Measurements from ENCODE around the gene PCK2. TPM values are rescaled to one million over a fixed set of nuclear protein-coding genes. Genes with fewer than 3 reads are reported as not detected.

The PCK2 gene
- total and polyA plus RNA-seq, 12 donors, result 0.75 to 7.3 (median 2.6) TPM

- intact Hi-C loops (cut with DNase I), result loop anchor here in 5 of 10 donors (1.0 to 10.0 kb wide), 5 partner anchors 50 to 124 kb away; partner anchors contain the start of gene DHRS4L2 (in 1 of the 5)
- Histone ChIP-seq H3K27ac (peak overlapping the region in 5 of 10 donors; percentile 6 to 77 (median 12)), H3K27me3 (no peaks in the 10 kb centered on the region), H3K4me3 (no peak overlapping the region), H3K9me3 (no peaks in the 10 kb centered on the region), H3K36me3 (peaks cover 0 to 9% (median 0%) of the 10 kb centered on the region in 9 donors), H3K4me1 (peaks cover 0 to 24% (median 7%) of the 10 kb centered on the region in 9 donors)
- DNase-seq (no peak), ATAC-seq (peak in 2 of 8 donors; percentile 7 to 25)
- WGBS, 2 donors, result 46 to 48% methylated on average over 5 of the region's 5 CpGs
- TF ChIP-seq CTCF (IDR thresholded peaks at IDR 0.05), result no peak
These were observed 14.3 kb downstream of the PCK2 start for GRCh38 chr14:24108336-24108874.

DNA sequence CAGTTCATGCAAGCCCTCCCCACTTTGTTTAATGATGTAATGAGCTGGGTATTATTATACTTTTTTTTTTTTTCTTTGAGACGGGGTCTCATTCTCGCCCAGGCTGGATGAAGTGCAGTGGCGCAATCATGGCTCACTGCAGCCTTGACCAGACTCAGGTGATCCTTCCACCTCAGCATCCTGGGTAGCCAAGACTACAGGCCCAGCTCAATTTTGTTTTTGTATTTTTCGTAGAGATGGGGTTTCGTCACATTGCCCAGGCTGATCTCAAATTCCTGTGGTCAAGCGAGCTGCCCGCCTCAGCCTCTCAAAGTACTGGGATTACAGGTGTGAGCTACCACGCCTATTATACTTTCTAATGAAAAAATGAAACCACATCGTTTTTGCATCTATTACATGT, 15.9 kb downstream of the PCK2 start:
- intact Hi-C loops (cut with DNase I), result loop anchor here in 3 of 10 donors (5.0 kb wide), 2 partner anchors 37 to 52 kb away; partner anchors contain the start of genes PSME2 (in 2 of the 3), RNF31 (in 2 of the 3) and IRF9 (in 1 of the 3)
- no peak for TF ChIP-seq CTCF (IDR thresholded peaks at IDR 0.05)

DNA sequence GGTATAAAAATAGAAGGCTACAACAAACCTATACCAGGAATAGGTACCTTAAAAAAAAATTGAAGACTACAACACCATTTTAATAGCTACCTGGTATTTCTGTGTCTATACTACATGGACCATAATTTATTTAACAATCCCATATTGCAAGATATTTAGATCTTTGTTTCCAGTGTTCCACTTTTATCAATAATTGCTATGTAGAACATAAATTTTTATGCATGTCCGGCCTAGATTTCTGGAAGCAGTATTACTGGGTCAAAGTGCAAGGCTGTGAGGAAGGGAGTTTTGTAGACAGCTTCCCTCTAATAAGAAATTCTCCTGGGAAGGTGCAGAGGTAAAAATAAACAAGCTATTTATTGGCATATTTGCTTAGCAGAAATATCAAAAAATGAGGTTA, 16.4 kb downstream of the PCK2 start:
- no peak for DNase-seq
- H3K27ac ChIP-seq, result peak overlapping the region in 1 of 10 donors; percentile 24
- H3K9me3 ChIP-seq, result no peaks in the 10 kb centered on the region
- no peaks in the 10 kb centered on the region for H3K27me3 ChIP-seq
- no peak for TF ChIP-seq CTCF (IDR thresholded peaks at IDR 0.05)
- H3K4me1 ChIP-seq, result peaks cover under 1 to 27% (median 9%) of the 10 kb centered on the region in 9 donors
- no peak overlapping the region for H3K4me3 ChIP-seq
- ATAC-seq, result no peak
- 54 to 65% methylated on average over 1 of the region's 1 CpG for WGBS, 2 donors
- no peaks in the 10 kb centered on the region for H3K36me3 ChIP-seq
- intact Hi-C loops (cut with DNase I), result loop anchor here in 3 of 10 donors (5.0 kb wide), 2 partner anchors 37 to 52 kb away; partner anchors contain the start of genes PSME2 (in 2 of the 3), RNF31 (in 2 of the 3) and IRF9 (in 1 of the 3)

More for the DNA sequence above, 15.9 kb downstream of the PCK2 start:
- WGBS, 2 donors, result 87 to 89% methylated on average over 9 of the region's 9 CpGs
- H3K27ac ChIP-seq, result no peak overlapping the region
- DNase-seq (no peak), ATAC-seq (no peak)
- H3K9me3 ChIP-seq, result no peaks in the 10 kb centered on the region
- peaks cover 0 to 27% (median 7%) of the 10 kb centered on the region in 9 donors for H3K4me1 ChIP-seq
- H3K4me3 ChIP-seq, result no peak overlapping the region
- H3K36me3 ChIP-seq, result no peaks in the 10 kb centered on the region
- H3K27me3 ChIP-seq, result no peaks in the 10 kb centered on the region

DNA sequence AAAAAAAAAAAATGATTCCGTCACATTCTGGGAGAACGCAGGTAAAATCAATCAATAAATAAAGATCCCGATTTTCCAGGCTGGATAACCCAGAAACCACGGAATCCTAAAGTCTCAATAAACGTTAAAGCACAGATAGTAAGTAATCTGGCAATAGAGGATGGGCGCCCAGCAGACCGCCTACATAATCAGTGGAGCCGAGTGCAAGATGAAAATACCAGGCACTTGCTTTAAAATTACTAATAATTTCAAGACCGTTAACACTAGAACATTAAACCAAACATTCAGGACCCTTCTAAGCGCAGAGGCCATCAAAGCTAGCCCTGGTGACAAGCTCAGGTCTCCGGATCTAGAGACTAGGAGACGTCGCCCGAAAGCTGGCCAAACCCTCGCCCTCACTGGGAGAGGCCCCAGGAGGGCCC, 19.3 kb downstream of the PCK2 start:
- Histone ChIP-seq H3K4me1 (peaks cover 6 to 41% (median 19%) of the 10 kb centered on the region in 9 donors), H3K27ac (peak overlapping the region; percentile 90 to 99 (median 98)), H3K4me3 (peak overlapping the region; percentile 24 to 80 (median 69)), H3K27me3 (no peaks in the 10 kb centered on the region), H3K36me3 (peaks cover 0 to 22% (median 15%) of the 10 kb centered on the region in 9 donors), H3K9me3 (no peaks in the 10 kb centered on the region)
- intact Hi-C loops (cut with DNase I), result loop anchor here in 3 of 10 donors (5.0 kb wide), 2 partner anchors 34 to 49 kb away; partner anchors contain the start of genes PSME2 (in 2 of the 3), RNF31 (in 2 of the 3) and IRF9 (in 1 of the 3)
- WGBS, 2 donors, result 20 to 21% methylated on average over 15 of the region's 15 CpGs
- no peak for DNase-seq
- ATAC-seq, result peak in 4 of 8 donors; percentile 0 to 4 (median 2)
- no peak for TF ChIP-seq CTCF (IDR thresholded peaks at IDR 0.05)
